A549 (cell line): Measurements from ENCODE around the gene GPRC5D. TPM values are rescaled to one million over a fixed set of nuclear protein-coding genes. Genes with fewer than 3 reads are reported as not detected.

Source experiments
- ATAC-seq, 2 experiments: fragments of 200-7000 bp in 1 of 2; fragments of >200 bp in 1 of 2; cut with Nextera tagmentation in 1 of 2; cut with Tn5 transposase in 1 of 2; 3 replicates each; pipeline versions ENCODE4 v1.8.0 to v1.9.1; 2018 to 2020; ENCODE audit warnings: mild to moderate bottlenecking in 1 of 2, moderate library complexity in 1 of 2
- CTCF ChIA-PET: fragments of 300-600 bp; sonication (Branson Sonifier 250); formaldehyde crosslinking; extraction: SDS; loops from one replicate; lab custom pipeline; 2021; ENCODE audit warnings: antibody characterized with exemption, inconsistent platforms; lab: Yijun Ruan, JAX
- POLR2A ChIA-PET: fragments of 350-600 bp; formaldehyde crosslinking; extraction: SDS; loops from one replicate; lab custom pipeline; 2021; ENCODE audit warnings: antibody characterized with exemption, inconsistent platforms; lab: Yijun Ruan, JAX
- DNase-seq, 2 experiments: peaks; one replicate each; pipeline versions ENCODE4 v3.0.0 to v3.0.0-alpha.2; 2011 to 2016; ENCODE audit warnings: low read depth in 1 of 2, low spot score in 1 of 2
- FAIRE-seq: peaks from 2 replicates; lab custom pipeline; 2011; peaks lifted over from hg19 to GRCh38; lab: Jason Lieb, UNC
- H3K27ac ChIP-seq, 2 experiments: fragments of >200 bp; sonication (Bioruptor Twin); formaldehyde crosslinking; 3 replicates each; pipeline ENCODE4 v1.5.1; 2016 to 2017
- H3K4me1 ChIP-seq: fragments of >200 bp; sonication (Bioruptor Twin); formaldehyde crosslinking; 3 replicates; pipeline ENCODE4 v1.6.1; 2016
- H3K4me2 ChIP-seq: fragments of >200 bp; sonication (Bioruptor Twin); formaldehyde crosslinking; 3 replicates; pipeline ENCODE4 v1.6.1; 2016
- H3K4me3 ChIP-seq: fragments of >200 bp; sonication (Bioruptor Twin); formaldehyde crosslinking; 3 replicates; pipeline ENCODE4 v1.5.1; 2016
- H3K9me3 ChIP-seq: fragments of >200 bp; sonication (Bioruptor Twin); formaldehyde crosslinking; 3 replicates; pipeline ENCODE4 v1.6.1; 2016
- BHLHE40 ChIP-seq: IDR thresholded peaks from 2 replicates; pipeline ENCODE4 v1.6.1; 2012; ENCODE audit warnings: low read depth, low read length, inconsistent platforms
- CHD2 ChIP-seq: fragments of 150-350 bp; IDR thresholded peaks from 2 replicates; pipeline ENCODE4 v1.6.1; 2014; ENCODE audit warnings: low read length; ENCODE audit not compliant: partially characterized antibody
- EP300 ChIP-seq, 2 experiments: fragments of >200 bp; sonication (Bioruptor Twin); formaldehyde crosslinking; IDR thresholded peaks; 2 replicates in 1 of 2; 3 replicates in 1 of 2; pipeline ENCODE4 v1.6.1; 2016 to 2017
- FOSB ChIP-seq: fragments of 250-450 bp; sonication (Bioruptor Pico); IDR thresholded peaks from 2 replicates; pipeline ENCODE4 v1.5.0; 2020; ENCODE audit warnings: mild to moderate bottlenecking, moderate library complexity
- HOXA7 ChIP-seq: fragments of 250-450 bp; sonication (Bioruptor Pico); IDR thresholded peaks from 2 replicates; pipeline ENCODE4 v1.5.0; 2020; ENCODE audit warnings: mild to moderate bottlenecking, moderate library complexity
- JUN ChIP-seq, 2 experiments: fragments of >200 bp; sonication (Bioruptor Twin); formaldehyde crosslinking; IDR thresholded peaks; 2 replicates in 1 of 2; 3 replicates in 1 of 2; pipeline ENCODE4 v1.6.1; 2016 to 2017
- JUNB ChIP-seq: fragments of >200 bp; sonication (Bioruptor Twin); formaldehyde crosslinking; IDR thresholded peaks from 2 replicates; pipeline ENCODE4 v1.6.1; 2016
- KDM5A ChIP-seq: fragments of 200-600 bp; sonication (generic); IDR thresholded peaks from 2 replicates; pipeline ENCODE4 v1.6.1; 2016; ENCODE audit warnings: antibody characterized with exemption, mild to moderate bottlenecking
- NFE2L2 ChIP-seq: fragments of 150-350 bp; conservative IDR thresholded peaks from 2 replicates; pipeline ENCODE4 v1.6.1; 2014; ENCODE audit warnings: low read length
- PHF8 ChIP-seq: fragments of 200-600 bp; sonication (generic); IDR thresholded peaks from 2 replicates; pipeline ENCODE4 v1.6.1; 2016; ENCODE audit warnings: low read depth, mild to moderate bottlenecking, antibody characterized with exemption, moderate library complexity, borderline replicate concordance
- POLR2A ChIP-seq: IDR thresholded peaks from 2 replicates; pipeline ENCODE4 v1.6.1; 2012; ENCODE audit warnings: mild to moderate bottlenecking, low read length
- POLR2AphosphoS2 ChIP-seq: conservative IDR thresholded peaks from 2 replicates; pipeline ENCODE4 v1.6.1; 2012; ENCODE audit warnings: low read length, improper control_type of control experiment, inconsistent platforms
- RARB ChIP-seq: fragments of 250-450 bp; sonication (Bioruptor Pico); IDR thresholded peaks from 2 replicates; pipeline ENCODE4 v1.8.0; 2021; ENCODE audit warnings: mild to moderate bottlenecking, moderate library complexity
- RNF2 ChIP-seq: fragments of 200-600 bp; sonication (generic); IDR thresholded peaks from 2 replicates; pipeline ENCODE4 v1.6.1; 2016; ENCODE audit warnings: low read depth, mild to moderate bottlenecking, antibody characterized with exemption, moderate library complexity, borderline replicate concordance
- TFCP2L1 ChIP-seq: fragments of 250-450 bp; sonication (Bioruptor Pico); IDR thresholded peaks from 2 replicates; pipeline ENCODE4 v1.5.0; 2021; ENCODE audit warnings: mild to moderate bottlenecking
- WGBS: methylation state at CpG from one replicate; pipeline ENCODE4 v1.1.6; 2017; ENCODE audit errors: missing lambda C conversion rate; 5-methylcytosine and 5-hydroxymethylcytosine counted together
- polyA plus RNA-seq, 4 experiments: library from polyadenylated mRNA; depleted of rRNA in 3 of 4; stranded (reverse); fragments of >200 nt; fragmentation: RNase III in 1 of 4; extraction: RNeasy Plus Mini Kit Qiagen cat#74134 plus additional on column Dnase treatment in 1 of 4; gene quantifications; 2 replicates in 3 of 4; 3 replicates in 1 of 4; pipeline ENCODE4 v1.2.3, GENCODE V29; 2011 to 2017
- TF ChIP-seq, protein P1 (sequence below): fragments of 450-650 bp; IDR thresholded peaks from 2 replicates; pipeline ENCODE4 v1.6.1; 2014; ENCODE audit warnings: antibody characterized with exemption
- TF ChIP-seq, protein P2 (sequence below): IDR thresholded peaks from 2 replicates; pipeline ENCODE4 v1.6.1; 2012
- TF ChIP-seq, protein P3 (sequence below): fragments of 200-600 bp; sonication (generic); IDR thresholded peaks from 2 replicates; pipeline ENCODE4 v1.6.1; 2016; ENCODE audit warnings: antibody characterized with exemption, mild to moderate bottlenecking, moderate library complexity
- TF ChIP-seq, protein P4 (sequence below): fragments of 250-450 bp; sonication (Bioruptor Pico); IDR thresholded peaks from 2 replicates; pipeline ENCODE4 v1.5.0; 2020; ENCODE audit warnings: low read depth, mild to moderate bottlenecking, moderate library complexity
- TF ChIP-seq, protein P5 (sequence below): fragments of >200 bp; sonication (Bioruptor Twin); formaldehyde crosslinking; IDR thresholded peaks from 2 replicates; pipeline ENCODE4 v1.6.1; 2016
- TF ChIP-seq, protein P6 (sequence below): fragments of 150-350 bp; IDR thresholded peaks from 2 replicates; pipeline ENCODE4 v1.6.1; 2014; ENCODE audit warnings: low read depth, mild to moderate bottlenecking, low read length

The GPRC5D gene
- polyA plus RNA-seq, 2 of the 4 experiments (the other 2 are of a cell fraction): not detected

DNA sequence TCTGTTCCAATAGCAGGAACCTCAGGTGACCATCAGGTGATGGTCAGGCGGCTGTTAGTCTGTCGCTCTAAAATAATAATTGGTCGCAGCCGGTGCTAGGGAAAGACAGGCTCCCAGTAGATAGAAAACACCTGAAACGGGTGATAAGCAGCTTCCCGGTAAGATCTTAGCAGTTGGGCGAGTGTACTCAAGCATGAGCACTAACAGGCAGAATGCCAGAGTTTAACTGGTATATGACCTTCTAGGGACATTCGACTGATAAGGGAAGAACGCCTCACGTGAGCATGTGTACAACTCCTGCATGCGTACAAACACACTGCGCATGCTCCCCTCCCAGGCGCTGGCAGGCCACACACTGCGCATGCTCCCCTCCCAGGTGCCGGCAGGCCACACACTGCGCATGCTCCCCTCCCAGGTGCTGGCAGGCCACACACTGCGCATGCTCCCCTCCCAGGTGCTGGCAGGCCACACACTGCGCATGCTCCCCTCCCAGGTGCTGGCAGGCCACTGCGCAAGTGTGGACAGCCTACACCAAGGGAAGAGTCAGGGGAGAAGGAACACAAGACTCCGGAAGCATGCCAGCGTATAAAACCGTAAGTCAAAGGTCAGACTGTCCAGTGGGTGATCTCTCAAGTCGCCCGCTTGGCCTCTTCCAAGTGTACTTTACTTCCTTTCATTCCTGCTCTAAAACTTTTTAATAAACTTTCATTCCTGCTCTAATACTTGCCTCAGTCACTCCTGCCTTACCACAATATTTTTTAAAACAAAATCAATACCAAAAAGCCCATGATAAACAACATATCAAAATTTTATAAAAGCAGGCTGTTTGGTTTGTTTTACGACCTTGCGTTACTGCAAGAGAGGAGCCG is 24.5 kb downstream of the GPRC5D start:
- peak; percentile 93 to 96 for DNase-seq
- H3K9me3 ChIP-seq: no peaks in the 10 kb centered on the region
- TF ChIP-seq FOSB (CRISPR knock-in tag) (peak; percentile 56), JUN (IDR thresholded peaks at IDR 0.05) (peak; percentile 28 to 59; a peak in 2 of 5 replicates), POLR2A (peak; percentile 72), TFCP2L1 (CRISPR knock-in tag) (0 out of 2 replicates have a peak, but pooled peaks have one; percentile 42), PHF8 (peak; percentile 78; the same call in 1 of the 2 replicates), RNF2 (no peak), POLR2AphosphoS2 (peak; percentile 98; the same call in 1 of the 2 replicates), HOXA7 (CRISPR knock-in tag) (peak; percentile 72; the same call in 1 of the 2 replicates), NFE2L2 (no peak), JUNB (no peak), BHLHE40 (peak; percentile 95)
- TF ChIP-seq, protein P1, sequence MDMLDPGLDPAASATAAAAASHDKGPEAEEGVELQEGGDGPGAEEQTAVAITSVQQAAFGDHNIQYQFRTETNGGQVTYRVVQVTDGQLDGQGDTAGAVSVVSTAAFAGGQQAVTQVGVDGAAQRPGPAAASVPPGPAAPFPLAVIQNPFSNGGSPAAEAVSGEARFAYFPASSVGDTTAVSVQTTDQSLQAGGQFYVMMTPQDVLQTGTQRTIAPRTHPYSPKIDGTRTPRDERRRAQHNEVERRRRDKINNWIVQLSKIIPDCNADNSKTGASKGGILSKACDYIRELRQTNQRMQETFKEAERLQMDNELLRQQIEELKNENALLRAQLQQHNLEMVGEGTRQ: peak; percentile 79
- TF ChIP-seq, protein P2, sequence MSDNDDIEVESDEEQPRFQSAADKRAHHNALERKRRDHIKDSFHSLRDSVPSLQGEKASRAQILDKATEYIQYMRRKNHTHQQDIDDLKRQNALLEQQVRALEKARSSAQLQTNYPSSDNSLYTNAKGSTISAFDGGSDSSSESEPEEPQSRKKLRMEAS: peak; percentile 82
- TF ChIP-seq, protein P3, sequence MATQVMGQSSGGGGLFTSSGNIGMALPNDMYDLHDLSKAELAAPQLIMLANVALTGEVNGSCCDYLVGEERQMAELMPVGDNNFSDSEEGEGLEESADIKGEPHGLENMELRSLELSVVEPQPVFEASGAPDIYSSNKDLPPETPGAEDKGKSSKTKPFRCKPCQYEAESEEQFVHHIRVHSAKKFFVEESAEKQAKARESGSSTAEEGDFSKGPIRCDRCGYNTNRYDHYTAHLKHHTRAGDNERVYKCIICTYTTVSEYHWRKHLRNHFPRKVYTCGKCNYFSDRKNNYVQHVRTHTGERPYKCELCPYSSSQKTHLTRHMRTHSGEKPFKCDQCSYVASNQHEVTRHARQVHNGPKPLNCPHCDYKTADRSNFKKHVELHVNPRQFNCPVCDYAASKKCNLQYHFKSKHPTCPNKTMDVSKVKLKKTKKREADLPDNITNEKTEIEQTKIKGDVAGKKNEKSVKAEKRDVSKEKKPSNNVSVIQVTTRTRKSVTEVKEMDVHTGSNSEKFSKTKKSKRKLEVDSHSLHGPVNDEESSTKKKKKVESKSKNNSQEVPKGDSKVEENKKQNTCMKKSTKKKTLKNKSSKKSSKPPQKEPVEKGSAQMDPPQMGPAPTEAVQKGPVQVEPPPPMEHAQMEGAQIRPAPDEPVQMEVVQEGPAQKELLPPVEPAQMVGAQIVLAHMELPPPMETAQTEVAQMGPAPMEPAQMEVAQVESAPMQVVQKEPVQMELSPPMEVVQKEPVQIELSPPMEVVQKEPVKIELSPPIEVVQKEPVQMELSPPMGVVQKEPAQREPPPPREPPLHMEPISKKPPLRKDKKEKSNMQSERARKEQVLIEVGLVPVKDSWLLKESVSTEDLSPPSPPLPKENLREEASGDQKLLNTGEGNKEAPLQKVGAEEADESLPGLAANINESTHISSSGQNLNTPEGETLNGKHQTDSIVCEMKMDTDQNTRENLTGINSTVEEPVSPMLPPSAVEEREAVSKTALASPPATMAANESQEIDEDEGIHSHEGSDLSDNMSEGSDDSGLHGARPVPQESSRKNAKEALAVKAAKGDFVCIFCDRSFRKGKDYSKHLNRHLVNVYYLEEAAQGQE: no peak
- 6% methylated on average over 22 of the region's 27 CpGs for WGBS
- peak; percentile 97 for FAIRE-seq
- ChIA-PET POLR2A (interaction anchor here (0.6 kb wide), 1 partner anchor 66 kb away, joined by 5 read pairs; no protein-coding TSS in a partner anchor), CTCF (interaction anchor here (0.6 to 3.8 kb wide), 8 partner anchors 12 to 139 kb away, joined by 3 to 20 read pairs (median 3); no protein-coding TSS in a partner anchor)
- ATAC-seq: peak; percentile 75 to 81
- peak overlapping the region; percentile 98 for H3K4me2 ChIP-seq
- H3K27ac ChIP-seq: peak overlapping the region; percentile 86 to 94
- peaks cover 25% of the 10 kb centered on the region for H3K4me1 ChIP-seq
- peak overlapping the region; percentile 74 for H3K4me3 ChIP-seq

DNA sequence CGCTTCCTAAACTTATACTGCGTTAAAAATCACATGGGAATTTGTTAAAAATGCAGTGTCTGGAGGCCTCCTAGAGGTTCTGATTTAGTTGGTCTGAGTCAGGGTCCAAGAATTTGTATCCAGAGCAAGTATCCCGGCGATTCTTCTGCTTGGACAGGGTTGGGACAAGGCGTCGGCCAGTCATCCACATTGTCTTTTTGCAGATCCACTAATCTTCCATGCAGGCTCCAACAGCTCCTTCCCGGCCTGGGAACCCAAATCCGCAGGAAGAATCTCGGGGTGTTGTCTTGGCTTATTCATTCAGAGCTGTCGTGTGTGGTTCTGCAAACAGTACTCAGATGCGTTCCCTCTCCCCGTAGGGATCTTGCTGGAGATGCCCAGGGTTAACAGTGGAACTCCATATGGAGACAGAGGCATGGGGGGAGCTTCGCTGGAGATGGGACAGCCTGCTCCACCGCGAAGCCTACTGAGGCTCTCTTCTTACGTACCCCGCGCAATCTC is 25.3 kb downstream of the GPRC5D start:
- FAIRE-seq (no peak), DNase-seq (peak in 1 of 2 experiments; percentile 64), ATAC-seq (peak; percentile 36 to 44)
- ChIA-PET CTCF (interaction anchor here (0.6 to 3.8 kb wide), 8 partner anchors 11 to 139 kb away, joined by 3 to 20 read pairs (median 3); no protein-coding TSS in a partner anchor), POLR2A (interaction anchor here (0.6 to 0.7 kb wide), 2 partner anchors 53 to 66 kb away, joined by 3 to 5 read pairs; no protein-coding TSS in a partner anchor)
- Histone ChIP-seq H3K9me3 (no peaks in the 10 kb centered on the region), H3K4me1 (peaks cover 33% of the 10 kb centered on the region), H3K27ac (peak overlapping the region; percentile 76 to 86), H3K4me2 (peak overlapping the region; percentile 87), H3K4me3 (peak overlapping the region; percentile 41)
- WGBS: 53% methylated on average over 18 of the region's 18 CpGs
- TF ChIP-seq BHLHE40 (no peak), CHD2 (no peak), EP300 (IDR thresholded peaks at IDR 0.05) (no peak), PHF8 (no peak), HOXA7 (CRISPR knock-in tag) (0 out of 2 replicates have a peak, but pooled peaks have one; percentile 21), KDM5A (no peak), RARB (no peak)
- TF ChIP-seq, protein P4, sequence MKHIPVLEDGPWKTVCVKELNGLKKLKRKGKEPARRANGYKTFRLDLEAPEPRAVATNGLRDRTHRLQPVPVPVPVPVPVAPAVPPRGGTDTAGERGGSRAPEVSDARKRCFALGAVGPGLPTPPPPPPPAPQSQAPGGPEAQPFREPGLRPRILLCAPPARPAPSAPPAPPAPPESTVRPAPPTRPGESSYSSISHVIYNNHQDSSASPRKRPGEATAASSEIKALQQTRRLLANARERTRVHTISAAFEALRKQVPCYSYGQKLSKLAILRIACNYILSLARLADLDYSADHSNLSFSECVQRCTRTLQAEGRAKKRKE: no peak
- TF ChIP-seq, protein P5, sequence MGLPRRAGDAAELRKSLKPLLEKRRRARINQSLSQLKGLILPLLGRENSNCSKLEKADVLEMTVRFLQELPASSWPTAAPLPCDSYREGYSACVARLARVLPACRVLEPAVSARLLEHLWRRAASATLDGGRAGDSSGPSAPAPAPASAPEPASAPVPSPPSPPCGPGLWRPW: no peak
- TF ChIP-seq, protein P6, sequence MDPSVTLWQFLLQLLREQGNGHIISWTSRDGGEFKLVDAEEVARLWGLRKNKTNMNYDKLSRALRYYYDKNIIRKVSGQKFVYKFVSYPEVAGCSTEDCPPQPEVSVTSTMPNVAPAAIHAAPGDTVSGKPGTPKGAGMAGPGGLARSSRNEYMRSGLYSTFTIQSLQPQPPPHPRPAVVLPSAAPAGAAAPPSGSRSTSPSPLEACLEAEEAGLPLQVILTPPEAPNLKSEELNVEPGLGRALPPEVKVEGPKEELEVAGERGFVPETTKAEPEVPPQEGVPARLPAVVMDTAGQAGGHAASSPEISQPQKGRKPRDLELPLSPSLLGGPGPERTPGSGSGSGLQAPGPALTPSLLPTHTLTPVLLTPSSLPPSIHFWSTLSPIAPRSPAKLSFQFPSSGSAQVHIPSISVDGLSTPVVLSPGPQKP: no peak
- TF ChIP-seq, protein P2: no peak
- TF ChIP-seq, protein P3: no peak
